Hepatocyte (in vitro differentiated cells): ENCODE results near the gene SLBP.

Source experiments
- CTCF ChIP-seq: fragments of 200-600 bp; sonication (generic); IDR thresholded peaks from 2 replicates; pipeline ENCODE4 v1.5.1; 2016; ENCODE audit warnings: antibody characterized with exemption, mild to moderate bottlenecking; ENCODE audit not compliant: poor library complexity
- EZH2 ChIP-seq: fragments of 200-600 bp; sonication (generic); IDR thresholded peaks from 2 replicates; pipeline ENCODE4 v1.6.1; 2016; ENCODE audit warnings: antibody characterized with exemption, mild to moderate bottlenecking, borderline replicate concordance

DNA sequence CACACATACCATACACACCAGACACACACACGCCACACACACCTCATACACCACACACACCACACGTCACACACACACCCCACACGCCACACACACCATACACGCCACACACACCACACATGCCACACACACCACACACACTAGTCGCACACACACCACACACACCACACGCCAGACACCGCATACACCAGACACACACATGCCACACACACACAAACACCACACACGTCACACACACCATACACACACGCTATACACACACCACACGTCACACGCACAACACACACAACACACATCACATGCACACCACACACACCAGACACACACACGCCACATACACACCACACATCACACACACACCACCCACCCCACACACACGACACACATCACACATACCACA lies 60.0 kb downstream of the SLBP start:
- TF ChIP-seq CTCF (no peak), EZH2 (no peak)
